HG03159 (cell line): ENCODE measurements around the gene BRAF.
"Not testable (repeated sequence)": the region's sequence is repeated elsewhere in the genome, so short reads cannot be mapped to it uniquely, and the experiment has no call there.

ENCODE experiments used
- ATAC-seq: cut with Tn5 transposase; IDR thresholded peaks from one replicate; pipeline ENCODE4 v1.9.1; 2021; ENCODE audit warnings: mild to moderate bottlenecking, moderate library complexity; ENCODE audit not compliant: unreplicated experiment

The BRAF gene

DNA sequence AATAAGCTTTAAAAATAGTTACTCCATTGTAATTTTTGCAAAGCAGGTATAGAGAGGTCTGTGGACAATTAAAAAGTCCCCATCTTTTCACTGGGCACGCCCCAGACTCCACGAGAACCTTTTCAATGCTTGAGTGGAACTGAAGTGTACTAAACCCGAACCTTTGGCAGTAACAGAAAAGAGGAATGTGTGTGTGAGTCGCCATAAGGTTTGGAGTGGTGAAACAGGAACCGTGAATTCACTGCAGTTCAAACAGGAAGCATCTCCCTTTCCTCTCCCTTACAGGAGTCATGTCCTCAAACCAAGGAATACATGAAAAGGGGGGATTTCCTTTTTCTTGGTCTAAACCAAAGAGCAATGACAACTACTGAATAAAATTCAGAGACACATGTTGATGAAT is 205.0 kb downstream of the BRAF start:
- no peak for ATAC-seq

GRCh38 chr7:140714331-140715040 is 210.2 kb downstream of the BRAF start:
- ATAC-seq: no peak

- not testable (repeated sequence) for ATAC-seq
These were observed 212.3 kb downstream of the BRAF start for GRCh38 chr7:140712392-140712791.

DNA sequence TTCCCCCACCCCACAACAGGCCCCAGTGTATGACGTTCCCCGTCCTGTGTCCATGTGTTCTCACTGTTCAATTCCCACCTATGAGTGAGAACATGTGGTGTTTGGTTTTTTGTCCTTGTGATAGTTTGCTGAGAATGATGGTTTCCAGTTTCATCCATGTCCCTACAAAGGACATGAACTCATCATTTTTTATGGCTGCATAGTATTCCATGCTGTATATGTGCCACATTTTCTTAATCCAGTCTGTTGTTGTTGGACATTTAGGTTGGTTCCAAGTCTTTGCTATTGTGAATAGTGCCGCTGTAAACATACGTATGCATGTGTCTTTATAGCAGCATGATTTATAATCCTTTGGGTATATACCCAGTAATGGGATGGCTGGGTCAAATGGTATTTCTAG is 216.0 kb downstream of the BRAF start:
- not testable (repeated sequence) for ATAC-seq

DNA sequence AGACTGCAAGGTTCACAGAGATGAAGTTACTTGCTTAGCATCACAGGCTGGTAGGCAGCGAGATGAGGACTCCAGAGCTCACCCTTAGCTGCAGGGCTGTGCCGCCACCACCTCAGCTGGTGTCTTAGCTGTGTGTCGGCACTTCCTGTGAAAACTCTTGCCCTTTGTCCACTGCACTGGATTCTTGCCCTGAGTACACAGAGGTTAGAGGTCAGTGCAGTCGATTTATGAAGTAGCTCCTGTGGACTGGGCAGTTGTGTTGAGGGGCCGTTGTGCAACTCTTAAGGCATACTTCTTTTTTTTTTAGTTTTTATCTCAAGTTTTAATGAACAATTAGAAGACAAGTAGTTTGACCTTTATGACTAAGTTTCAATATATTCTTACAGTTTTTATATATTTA is 217.6 kb downstream of the BRAF start:
- no peak for ATAC-seq

DNA sequence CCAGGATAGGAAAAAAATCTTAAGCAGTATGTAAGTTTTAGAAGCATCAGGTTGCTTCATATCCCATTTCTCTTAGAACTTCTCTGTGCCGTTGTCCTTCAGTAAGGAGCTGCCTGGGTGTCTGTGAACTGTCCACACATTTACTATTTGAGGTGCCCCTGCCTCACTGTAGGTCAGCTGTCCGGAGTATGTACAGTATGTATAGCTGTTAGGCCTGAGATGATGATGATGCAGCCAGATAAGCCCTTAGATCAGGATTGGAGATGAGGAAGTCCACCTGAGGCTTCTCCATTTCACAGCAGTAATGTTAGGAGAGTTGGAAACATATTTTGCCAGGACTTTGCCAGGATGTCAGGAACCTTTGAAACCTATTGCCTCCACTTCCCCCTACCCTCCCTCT is 220.5 kb downstream of the BRAF start:
- ATAC-seq: no peak

GRCh38 chr7:140702774-140703173 is 222.0 kb downstream of the BRAF start:
- ATAC-seq: no peak

GRCh38 chr7:140698477-140698876 is 226.3 kb downstream of the BRAF start:
- ATAC-seq: no peak

- ATAC-seq: no peak
These were observed 227.1 kb downstream of the BRAF start for GRCh38 chr7:140697447-140698143.

DNA sequence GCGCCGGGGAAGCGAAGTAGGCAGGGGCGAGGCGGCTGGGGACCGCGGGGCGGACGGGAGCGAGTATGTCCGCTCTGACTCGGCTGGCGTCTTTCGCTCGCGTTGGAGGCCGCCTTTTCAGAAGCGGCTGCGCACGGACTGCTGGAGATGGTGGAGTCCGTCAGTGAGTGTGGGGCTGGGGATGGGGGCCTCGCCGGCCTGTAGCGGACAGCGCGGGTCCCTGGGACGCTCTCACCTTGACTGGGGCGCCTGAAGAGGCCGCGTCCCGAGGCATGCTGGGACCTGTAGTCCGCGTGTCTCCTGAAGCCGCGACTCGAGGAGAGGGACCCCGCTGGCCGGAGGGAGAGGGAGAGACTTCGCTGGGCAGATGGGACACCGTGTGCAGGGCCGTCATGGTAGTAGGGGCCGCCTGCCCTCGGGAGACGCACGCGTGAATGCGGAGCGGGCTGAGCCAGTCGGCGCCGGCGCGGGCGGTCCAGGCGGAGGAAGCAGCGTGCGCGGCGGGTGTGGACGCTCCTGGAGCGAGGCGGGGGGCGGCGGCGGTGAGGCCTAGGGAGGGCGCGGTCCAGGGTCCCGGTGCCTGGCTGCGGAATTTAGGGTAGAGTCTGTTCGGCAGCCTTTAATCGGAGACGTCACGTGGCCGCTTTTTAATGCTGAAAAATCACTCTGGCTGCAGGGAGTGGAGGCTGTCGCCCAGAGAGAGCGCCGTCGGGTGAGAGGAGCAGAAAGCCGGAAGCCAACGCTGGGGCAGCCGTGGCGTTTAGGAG is 227.9 kb downstream of the BRAF start, which contains the start of gene NDUFB2:
Gene NDUFB2 (plus strand): TSS at position 29 of the 767 bp plus-strand sequence. CDS start 37 bp downstream, at position 66.
- peak; percentile 91 for ATAC-seq

- peak; percentile 19 for ATAC-seq
These were observed 228.6 kb downstream of the BRAF start for GRCh38 chr7:140696024-140696679.

GRCh38 chr7:140695381-140695780 is 229.3 kb downstream of the BRAF start:
- no peak for ATAC-seq

- no peak for ATAC-seq
These were observed 230.1 kb downstream of the BRAF start for GRCh38 chr7:140694592-140694991.

DNA sequence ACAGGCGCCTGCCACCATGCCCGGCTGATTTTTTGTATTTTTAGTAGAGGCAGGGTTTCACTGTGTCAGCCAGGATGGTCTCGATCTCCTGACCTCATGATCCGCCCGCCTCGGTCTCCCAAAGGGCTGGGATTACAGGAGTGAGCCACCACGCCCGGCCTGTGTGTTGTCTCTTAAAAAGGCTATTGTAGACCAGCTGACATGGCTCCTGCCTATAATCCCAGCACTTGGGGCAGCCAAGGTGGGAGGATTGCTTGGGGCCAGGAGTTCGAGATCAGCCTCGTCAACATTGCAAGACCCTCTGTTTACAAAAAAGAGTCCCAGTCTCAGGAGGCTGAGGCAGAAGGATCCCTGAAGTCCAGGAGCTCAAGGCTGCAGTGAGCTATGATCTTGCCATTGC is 230.9 kb downstream of the BRAF start:
- not testable (repeated sequence) for ATAC-seq

GRCh38 chr7:140691376-140692045 is 233.2 kb downstream of the BRAF start:
- ATAC-seq: no peak

- no peak for ATAC-seq
These were observed 235.3 kb downstream of the BRAF start for GRCh38 chr7:140689199-140690152.

DNA sequence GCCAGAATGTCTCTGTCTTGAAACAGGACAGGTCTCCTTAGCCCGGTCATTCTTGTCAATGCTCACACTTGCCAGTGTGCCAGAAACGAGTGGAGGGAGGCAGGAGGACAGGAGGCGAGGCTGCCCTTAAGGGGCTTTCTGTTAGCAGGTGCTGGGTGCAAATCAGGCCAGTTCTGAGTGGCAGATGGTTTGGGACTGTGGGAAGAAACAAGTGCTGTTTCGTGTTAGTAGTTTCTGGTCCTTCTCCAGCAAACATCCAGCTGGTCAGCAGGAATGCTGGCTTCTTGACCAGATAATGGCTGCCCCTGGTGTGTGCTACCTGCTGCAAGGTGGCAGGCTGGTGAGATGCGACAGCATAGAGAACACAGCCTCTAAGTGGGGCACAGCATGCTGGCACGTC is 236.4 kb downstream of the BRAF start:
- ATAC-seq: no peak

DNA sequence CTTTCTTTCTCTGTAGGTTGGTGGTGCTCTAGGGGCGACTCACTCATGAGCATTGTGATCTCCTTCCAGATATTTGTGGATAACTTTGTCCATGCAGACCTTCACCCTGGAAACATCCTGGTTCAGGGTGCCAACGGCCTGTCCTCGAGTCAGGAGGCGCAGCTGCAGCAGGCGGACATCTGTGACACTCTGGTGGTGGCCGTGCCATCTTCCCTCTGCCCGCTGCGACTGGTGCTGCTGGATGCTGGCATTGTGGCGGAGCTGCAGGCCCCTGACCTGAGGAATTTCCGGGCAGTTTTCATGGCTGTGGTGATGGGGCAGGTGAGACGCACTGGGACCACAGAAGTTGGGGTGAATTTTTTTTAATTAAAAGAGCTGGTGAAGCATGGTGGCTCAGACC is 237.8 kb downstream of the BRAF start:
- ATAC-seq: no peak

- ATAC-seq: no peak
These were observed 239.2 kb downstream of the BRAF start for GRCh38 chr7:140685407-140686087.
